Loucy (cell line): ENCODE data around the gene DOCK9.

Source experiments
- CTCF ChIP-seq: fragments of 200-600 bp; sonication (generic); conservative IDR thresholded peaks from 2 replicates; pipeline ENCODE4 v1.5.1; 2014; ENCODE audit warnings: mild to moderate bottlenecking, antibody characterized with exemption, low read length
- EZH2phosphoT487 ChIP-seq: fragments of 200-600 bp; IDR thresholded peaks from 2 replicates; pipeline ENCODE4 v1.6.1; 2018; ENCODE audit warnings: antibody characterized with exemption, mild to moderate bottlenecking, moderate library complexity, borderline replicate concordance

GRCh38 chr13:98769736-98770135 is 208.1 kb downstream of the DOCK9 start:
- TF ChIP-seq CTCF (no peak), EZH2phosphoT487 (no peak)
